GM21390 (cell line): ENCODE data around the gene EPB41L3.

ENCODE experiments used
- ATAC-seq: cut with Tn5 transposase; IDR thresholded peaks from one replicate; pipeline ENCODE4 v1.9.1; 2021; ENCODE audit not compliant: unreplicated experiment

The EPB41L3 gene

GRCh38 chr18:5456577-5457461 is 87.0 kb downstream of the EPB41L3 start:
- ATAC-seq, result no peak

- ATAC-seq, result no peak
These were observed 88.1 kb downstream of the EPB41L3 start for GRCh38 chr18:5455674-5456073.

- no peak for ATAC-seq
These were observed 90.8 kb downstream of the EPB41L3 start for GRCh38 chr18:5452943-5453443.

GRCh38 chr18:5451871-5452270 is 91.9 kb downstream of the EPB41L3 start:
- ATAC-seq, result no peak

GRCh38 chr18:5451150-5451549 is 92.6 kb downstream of the EPB41L3 start:
- no peak for ATAC-seq

GRCh38 chr18:5449858-5450509 is 93.8 kb downstream of the EPB41L3 start:
- ATAC-seq, result no peak

GRCh38 chr18:5447442-5447841 is 96.4 kb downstream of the EPB41L3 start:
- no peak for ATAC-seq

GRCh38 chr18:5444847-5445246 is 99.0 kb downstream of the EPB41L3 start:
- ATAC-seq, result no peak

GRCh38 chr18:5444269-5444668 is 99.5 kb downstream of the EPB41L3 start:
- ATAC-seq, result no peak

GRCh38 chr18:5439986-5440696 is 103.7 kb downstream of the EPB41L3 start:
- ATAC-seq, result no peak

- no peak for ATAC-seq
These were observed 109.4 kb downstream of the EPB41L3 start for GRCh38 chr18:5434425-5434824.

GRCh38 chr18:5431836-5432575 is 111.8 kb downstream of the EPB41L3 start:
- no peak for ATAC-seq

- no peak for ATAC-seq
These were observed 113.7 kb downstream of the EPB41L3 start for GRCh38 chr18:5430131-5430530.

GRCh38 chr18:5429681-5430080 is 114.1 kb downstream of the EPB41L3 start:
- ATAC-seq, result no peak

- no peak for ATAC-seq
These were observed 118.1 kb downstream of the EPB41L3 start for GRCh38 chr18:5425721-5426120.

- peak; percentile 61 for ATAC-seq
These were observed 118.7 kb downstream of the EPB41L3 start for GRCh38 chr18:5424903-5425664.

GRCh38 chr18:5422626-5423025 is 121.2 kb downstream of the EPB41L3 start:
- ATAC-seq, result no peak

GRCh38 chr18:5421981-5422380 is 121.8 kb downstream of the EPB41L3 start:
- ATAC-seq, result no peak

- no peak for ATAC-seq
These were observed 122.9 kb downstream of the EPB41L3 start for GRCh38 chr18:5420906-5421305.

GRCh38 chr18:5419601-5420000 is 124.2 kb downstream of the EPB41L3 start:
- no peak for ATAC-seq
